ENCODE measurements around the gene FREM1.

Gene FREM1

GRCh38 chr9:14908295-14909180 is 1.7 kb downstream of the FREM1 start:
- DNase-seq: peak; percentile 60

- no peak for DNase-seq
Measured at GRCh38 chr9:14907696-14908095, 2.5 kb downstream of the FREM1 start.

GRCh38 chr9:14907360-14907685 is 2.9 kb downstream of the FREM1 start:
- DNase-seq: peak; percentile 31

GRCh38 chr9:14906644-14907359 is 3.4 kb downstream of the FREM1 start:
- DNase-seq: no peak

GRCh38 chr9:14906000-14906399 is 4.2 kb downstream of the FREM1 start:
- DNase-seq: no peak

GRCh38 chr9:14903040-14903439 is 7.2 kb downstream of the FREM1 start:
- no peak for DNase-seq

GRCh38 chr9:14902561-14902960 is 7.7 kb downstream of the FREM1 start:
- no peak for DNase-seq

GRCh38 chr9:14899815-14900193 is 10.4 kb downstream of the FREM1 start:
- no peak for DNase-seq

GRCh38 chr9:14899042-14899814 is 11.0 kb downstream of the FREM1 start:
- DNase-seq: no peak

- DNase-seq: no peak
Measured at GRCh38 chr9:14895806-14896205, 14.4 kb downstream of the FREM1 start.

- no peak for DNase-seq
Measured at GRCh38 chr9:14893280-14893679, 16.9 kb downstream of the FREM1 start.

- no peak for DNase-seq
Measured at GRCh38 chr9:14891332-14891731, 18.9 kb downstream of the FREM1 start.

GRCh38 chr9:14889451-14889850 is 20.8 kb downstream of the FREM1 start:
- DNase-seq: no peak

GRCh38 chr9:14888875-14889274 is 21.4 kb downstream of the FREM1 start:
- no peak for DNase-seq

- no peak for DNase-seq
Measured at GRCh38 chr9:14888272-14888671, 22.0 kb downstream of the FREM1 start.

GRCh38 chr9:14887149-14887548 is 23.1 kb downstream of the FREM1 start:
- DNase-seq: no peak

- DNase-seq: no peak
Measured at GRCh38 chr9:14883310-14883944, 26.8 kb downstream of the FREM1 start.

GRCh38 chr9:14882090-14882489 is 28.1 kb downstream of the FREM1 start:
- DNase-seq: no peak

GRCh38 chr9:14881006-14881405 is 29.2 kb downstream of the FREM1 start:
- DNase-seq: no peak

- DNase-seq: no peak
Measured at GRCh38 chr9:14870090-14870489, 40.1 kb downstream of the FREM1 start.

- DNase-seq: no peak
Measured at GRCh38 chr9:14869671-14870070, 40.6 kb downstream of the FREM1 start.

- no peak for DNase-seq
Measured at GRCh38 chr9:14868772-14869583, 41.2 kb downstream of the FREM1 start.

All from DMS79 (cell line).